ENCODE measurements around the gene ZNF862. TPM values are rescaled to one million over a fixed set of nuclear protein-coding genes. Genes with fewer than 3 reads are reported as not detected.
"Not testable (repeated sequence)": the region's sequence is repeated elsewhere in the genome, so short reads cannot be mapped to it uniquely, and the experiment has no call there.

The ZNF862 gene
- total RNA-seq, 4 donors from 2014 or later, result 17.2 to 42.0 (median 29.4) TPM

- no peak for TF ChIP-seq CTCF (IDR thresholded peaks at IDR 0.05)
- no peak for TF ChIP-seq EP300 (IDR thresholded peaks at IDR 0.05)
- TF ChIP-seq POLR2A (IDR thresholded peaks at IDR 0.05), result no peak
- no peak overlapping the region for H3K4me3 ChIP-seq
- H3K27ac ChIP-seq, result no peak overlapping the region
- no peaks in the 10 kb centered on the region for H3K36me3 ChIP-seq
- 58 to 73% methylated on average over 5 to 7 of the region's 12 CpGs for WGBS, 2 donors
- no peaks in the 10 kb centered on the region for H3K9me3 ChIP-seq
- no peak for DNase-seq (ENCODE audit: low spot score in 2 of 2)
- H3K27me3 ChIP-seq, result no peaks in the 10 kb centered on the region
- no peaks in the 10 kb centered on the region for H3K4me1 ChIP-seq
Measured at GRCh38 chr7:149826344-149827088, 11.7 kb upstream of the ZNF862 start.

- no peak for DNase-seq (ENCODE audit: low spot score in 2 of 2)
- WGBS, 2 donors, result 75 to 77% methylated on average over 21 to 23 of the region's 23 CpGs
- H3K4me1 ChIP-seq, result no peaks in the 10 kb centered on the region
- H3K27ac ChIP-seq, result no peak overlapping the region
- no peaks in the 10 kb centered on the region for H3K9me3 ChIP-seq
- no peaks in the 10 kb centered on the region for H3K36me3 ChIP-seq
- TF ChIP-seq CTCF (IDR thresholded peaks at IDR 0.05) (no peak), EP300 (IDR thresholded peaks at IDR 0.05) (no peak), POLR2A (IDR thresholded peaks at IDR 0.05) (no peak)
- no peak overlapping the region for H3K4me3 ChIP-seq
- H3K27me3 ChIP-seq, result no peaks in the 10 kb centered on the region
Measured at GRCh38 chr7:149827089-149827981, 10.8 kb upstream of the ZNF862 start.

GRCh38 chr7:149828357-149829309, 9.5 kb upstream of the ZNF862 start:
- H3K9me3 ChIP-seq, result no peaks in the 10 kb centered on the region
- no peak overlapping the region for H3K4me3 ChIP-seq
- no peaks in the 10 kb centered on the region for H3K27me3 ChIP-seq
- no peaks in the 10 kb centered on the region for H3K36me3 ChIP-seq
- H3K27ac ChIP-seq, result no peak overlapping the region
- H3K4me1 ChIP-seq, result no peaks in the 10 kb centered on the region
- WGBS, 2 donors, result 85 to 90% methylated on average over 17 to 19 of the region's 19 CpGs
- no peak for DNase-seq (ENCODE audit: low spot score in 2 of 2)
- no peak for TF ChIP-seq EP300 (IDR thresholded peaks at IDR 0.05)
- no peak for TF ChIP-seq CTCF (IDR thresholded peaks at IDR 0.05)
- no peak for TF ChIP-seq POLR2A (IDR thresholded peaks at IDR 0.05)

GRCh38 chr7:149830527-149830926, 7.6 kb upstream of the ZNF862 start:
- WGBS, 2 donors, result 36 to 46% methylated on average over 1 of the region's 1 CpG
- not testable (repeated sequence) for H3K36me3 ChIP-seq; H3K4me1 ChIP-seq; H3K27ac ChIP-seq; H3K27me3 ChIP-seq; DNase-seq (ENCODE audit: low spot score in 2 of 2); H3K4me3 ChIP-seq; H3K9me3 ChIP-seq

- TF ChIP-seq EP300 (IDR thresholded peaks at IDR 0.05) (no peak), CTCF (IDR thresholded peaks at IDR 0.05) (no peak), POLR2A (IDR thresholded peaks at IDR 0.05) (no peak)
- Histone ChIP-seq H3K36me3 (no peaks in the 10 kb centered on the region), H3K27ac (no peak overlapping the region), H3K4me1 (no peaks in the 10 kb centered on the region), H3K27me3 (no peaks in the 10 kb centered on the region), H3K4me3 (no peak overlapping the region), H3K9me3 (no peaks in the 10 kb centered on the region)
- WGBS, 2 donors, result 43 to 55% methylated on average over 9 of the region's 11 CpGs
- DNase-seq (ENCODE audit: low spot score in 2 of 2), result no peak
Measured at GRCh38 chr7:149830997-149831740, 7.0 kb upstream of the ZNF862 start.
